ENCODE data around the gene ACOX1. TPM values are rescaled to one million over a fixed set of nuclear protein-coding genes. Genes with fewer than 3 reads are reported as not detected.
A peak's percentile ranks its signal among the peaks of the same experiment; 100 is the strongest.

The ACOX1 gene
- total and polyA plus RNA-seq, 2 of the 13 experiments (the other 11 are each of a cell fraction or from before 2014, with no cell fraction given): 86.4 to 120 TPM

DNA sequence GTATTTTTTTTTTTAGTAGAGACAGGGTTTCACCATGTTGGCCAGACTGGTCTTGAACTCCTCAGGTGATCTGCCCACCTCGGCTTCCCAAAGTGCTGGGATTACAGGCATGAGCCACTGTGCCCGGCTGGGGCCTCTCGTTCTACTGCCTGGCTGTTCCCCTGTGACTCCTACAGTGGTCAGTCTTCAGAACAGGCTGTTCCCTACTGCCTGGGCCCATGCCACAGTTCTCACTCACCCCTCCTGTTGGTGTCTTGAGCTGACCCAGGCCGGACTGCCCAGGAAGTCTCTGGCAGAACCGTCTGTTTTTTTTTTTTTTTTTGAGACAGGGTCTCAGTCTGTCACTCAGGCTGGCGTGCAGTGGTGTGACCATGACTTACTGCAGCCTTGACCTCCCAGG is 24.9 kb upstream of the ACOX1 start:
- FAIRE-seq: no peak
- H3K4me2 ChIP-seq (ENCODE audit: low read depth, low read length): peak overlapping the region; percentile 46
- no peaks in the 10 kb centered on the region for H3K9me3 ChIP-seq (ENCODE audit: low read length)
- H2AFZ ChIP-seq (ENCODE audit: low read length): no peak overlapping the region
- peaks cover 71% of the 10 kb centered on the region for H3K4me1 ChIP-seq (ENCODE audit: insufficient read depth, low read length)
- no peaks in the 10 kb centered on the region for H3K79me2 ChIP-seq (ENCODE audit: insufficient read depth, low read length)
- in situ Hi-C loops (cut with HindIII; ENCODE audit: extremely low pct_ligation_motif_present, low pct_unique_long_range_greater_than_20kb) (no loop called here), intact Hi-C loops (cut with micrococcal nuclease; ENCODE audit: unreplicated experiment) (loop anchor here (1.0 kb wide), 2 partner anchors 25 kb away; partner anchors contain the start of genes ACOX1 and TEN1)
- peak overlapping the region; percentile 83 for H3K27ac ChIP-seq (ENCODE audit: extremely low read length, insufficient read depth, low read length)
- no peaks in the 10 kb centered on the region for H4K20me1 ChIP-seq (ENCODE audit: insufficient read depth, low read length)
- no peaks in the 10 kb centered on the region for H3K27me3 ChIP-seq (ENCODE audit: control insufficient read depth in 1 of 2, insufficient read depth in 2 of 2, low read length in 2 of 2)
- peaks cover 0 to 2% of the 10 kb centered on the region in 2 experiments; a peak in 1 of 5 replicates for H3K36me3 ChIP-seq (replicated peaks in 1 of 2; ENCODE audit: control insufficient read depth in 1 of 2, insufficient read depth in 2 of 2, low read length in 2 of 2)
- WGBS (ENCODE audit: low lambda C conversion rate): 44% methylated on average over 6 of the region's 6 CpGs
- peak overlapping the region in 1 of 3 experiments; percentile 38; a peak in 1 of 6 replicates for H3K4me3 ChIP-seq (replicated peaks in 1 of 3; ENCODE audit: insufficient read depth in 1 of 3, low read depth in 2 of 3, low read length in 3 of 3)
- peak overlapping the region; percentile 35; the same call in 1 of the 2 replicates for H3K9ac ChIP-seq (ENCODE audit: insufficient read depth, low read depth, low read length)
- TF ChIP-seq, protein P1, sequence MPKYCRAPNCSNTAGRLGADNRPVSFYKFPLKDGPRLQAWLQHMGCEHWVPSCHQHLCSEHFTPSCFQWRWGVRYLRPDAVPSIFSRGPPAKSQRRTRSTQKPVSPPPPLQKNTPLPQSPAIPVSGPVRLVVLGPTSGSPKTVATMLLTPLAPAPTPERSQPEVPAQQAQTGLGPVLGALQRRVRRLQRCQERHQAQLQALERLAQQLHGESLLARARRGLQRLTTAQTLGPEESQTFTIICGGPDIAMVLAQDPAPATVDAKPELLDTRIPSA (CRISPR knock-in tag; IDR thresholded peaks at IDR 0.05; ENCODE audit: borderline replicate concordance): no peak
- TF ChIP-seq SSRP1 (CRISPR knock-in tag; IDR thresholded peaks at IDR 0.05) (0 out of 2 replicates have a peak, but pooled peaks have one; percentile 11), ZFP1 (CRISPR knock-in tag; IDR thresholded peaks at IDR 0.05) (no peak), ZNF772 (CRISPR knock-in tag; IDR thresholded peaks at IDR 0.05) (no peak), ZFP82 (CRISPR knock-in tag; IDR thresholded peaks at IDR 0.05; ENCODE audit: borderline replicate concordance) (0 out of 2 replicates have a peak, but pooled peaks have one; percentile 14), ARID2 (CRISPR knock-in tag; IDR thresholded peaks at IDR 0.05; ENCODE audit: borderline replicate concordance) (0 out of 2 replicates have a peak, but pooled peaks have one; percentile 46), BORCS8-MEF2B (CRISPR knock-in tag; IDR thresholded peaks at IDR 0.05) (0 out of 2 replicates have a peak, but pooled peaks have one; percentile 15), KAT2B (IDR thresholded peaks at IDR 0.05; ENCODE audit: borderline replicate concordance, low read depth, low read length) (no peak), ZNF598 (CRISPR knock-in tag; IDR thresholded peaks at IDR 0.05; ENCODE audit: borderline replicate concordance) (peak; percentile 11; the same call in 1 of the 2 replicates), ZFX (CRISPR knock-in tag; IDR thresholded peaks at IDR 0.05; ENCODE audit: low read depth) (peak; percentile 1; the same call in 1 of the 2 replicates), ZNF362 (CRISPR knock-in tag; IDR thresholded peaks at IDR 0.05; ENCODE audit: borderline replicate concordance) (peak; percentile 23; the same call in 1 of the 2 replicates), ZNF839 (CRISPR knock-in tag; IDR thresholded peaks at IDR 0.05; ENCODE audit: borderline replicate concordance) (no peak), MXI1 (IDR thresholded peaks at IDR 0.05; ENCODE audit: borderline replicate concordance, low read depth, low read length) (no peak), ZSCAN31 (CRISPR knock-in tag; IDR thresholded peaks at IDR 0.05; ENCODE audit: low read depth) (0 out of 2 replicates have a peak, but pooled peaks have one; percentile 0), KAT7 (CRISPR knock-in tag; IDR thresholded peaks at IDR 0.05; ENCODE audit: borderline replicate concordance) (peak; percentile 25; the same call in 1 of the 2 replicates), ZNF501 (CRISPR knock-in tag; IDR thresholded peaks at IDR 0.05) (peak; percentile 14; the same call in 1 of the 2 replicates)
- TF ChIP-seq, protein P2, sequence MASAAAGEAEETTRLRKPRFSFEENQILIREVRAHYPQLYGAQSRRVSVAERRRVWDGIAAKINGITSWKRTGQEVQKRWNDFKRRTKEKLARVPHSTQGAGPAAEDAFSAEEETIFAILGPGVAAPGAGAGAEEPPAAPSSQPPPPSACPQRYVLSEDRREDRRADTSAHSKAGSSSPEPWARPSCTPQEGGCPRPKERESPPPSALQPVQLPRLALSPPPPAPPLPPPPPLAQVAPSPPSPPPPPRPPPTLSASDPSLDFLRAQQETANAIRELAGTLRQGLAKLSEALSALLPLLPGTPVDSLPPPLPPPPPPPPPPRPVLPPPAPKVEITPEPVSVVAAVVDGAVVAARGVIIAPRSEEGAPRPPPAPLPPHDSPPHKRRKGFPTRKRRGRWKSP (CRISPR knock-in tag; IDR thresholded peaks at IDR 0.05): 0 out of 2 replicates have a peak, but pooled peaks have one; percentile 3
- TF ChIP-seq, protein P3, sequence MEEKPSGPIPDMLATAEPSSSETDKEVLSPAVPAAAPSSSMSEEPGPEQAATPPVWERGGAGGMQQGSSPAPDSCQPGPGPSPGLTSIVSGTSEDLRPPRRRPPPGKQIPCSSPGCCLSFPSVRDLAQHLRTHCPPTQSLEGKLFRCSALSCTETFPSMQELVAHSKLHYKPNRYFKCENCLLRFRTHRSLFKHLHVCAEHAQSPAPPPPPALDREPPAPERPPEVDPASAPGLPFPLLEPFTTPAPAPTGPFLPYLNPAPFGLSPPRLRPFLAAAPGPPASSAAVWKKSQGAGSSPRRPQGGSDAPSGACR (CRISPR knock-in tag; IDR thresholded peaks at IDR 0.05): 0 out of 2 replicates have a peak, but pooled peaks have one; percentile 6
- no TSS peak for BruUV-seq (replicated peaks)
- no peak for DNase-seq (ENCODE audit: low spot score)
- POLR2A ChIA-PET: interaction anchor here (0.6 to 14.3 kb wide), 34 partner anchors 8 to 495 kb away, joined by 3 to 481 read pairs (median 5); partner anchors contain the start of genes ACOX1, EVPL, FBF1 and MRPL38
- ATAC-seq: peak; percentile 2; the same call in 1 of the 3 replicates
- CTCF ChIA-PET (ENCODE audit: low intra/inter-chr PET ratio, low total read pairs): interaction anchor here (0.8 to 3.9 kb wide), 2 partner anchors 78 to 98 kb away, joined by 3 to 55 read pairs; partner anchors contain the start of gene MRPL38
